ENCODE data around the gene ANO5. TPM values are rescaled to one million over a fixed set of nuclear protein-coding genes. Genes with fewer than 3 reads are reported as not detected.

The ANO5 gene
- total RNA-seq, 1 donor from 2014 or later, result 16.5 TPM

- Histone ChIP-seq H3K36me3 (no peaks in the 10 kb centered on the region), H4K20me1 (ENCODE audit: low read depth) (no peaks in the 10 kb centered on the region), H3K4me2 (no peak overlapping the region), H3K9me3 (ENCODE audit: low read depth) (no peaks in the 10 kb centered on the region), H3K27ac (no peak overlapping the region), H3K4me1 (no peaks in the 10 kb centered on the region), H3K79me2 (ENCODE audit: low read depth) (no peaks in the 10 kb centered on the region), H3F3A (ENCODE audit: low read depth) (no peaks in the 10 kb centered on the region), H2AFZ (replicated peaks) (no peak overlapping the region), H3K4me3 (no peak overlapping the region), H3K27me3 (no peaks in the 10 kb centered on the region), H3K9ac (no peak overlapping the region)
- peaks cover 4% of the 10 kb centered on the region for H3K27me3 Mint-ChIP-seq (ENCODE audit: insufficient read depth, low read depth)
- H3K4me3 Mint-ChIP-seq, result no peak overlapping the region
- no peaks in the 10 kb centered on the region for H3K4me1 Mint-ChIP-seq
- H3K36me3 Mint-ChIP-seq, result no peaks in the 10 kb centered on the region
- TF ChIP-seq EZH2phosphoT487 (IDR thresholded peaks at IDR 0.05) (no peak), CTCF (IDR thresholded peaks at IDR 0.05) (no peak), EZH2 (IDR thresholded peaks at IDR 0.05) (no peak)
- no peaks in the 10 kb centered on the region for H3K9me3 Mint-ChIP-seq
- no peak for DNase-seq (ENCODE audit: low spot score)
- no peak overlapping the region for H3K27ac Mint-ChIP-seq
These were observed 31.4 kb upstream of the ANO5 start for GRCh38 chr11:22161489-22161888.

GRCh38 chr11:22162756-22163155 is 30.1 kb upstream of the ANO5 start:
- H3K4me3 ChIP-seq, result no peak overlapping the region
- H3K9ac ChIP-seq, result no peak overlapping the region

GRCh38 chr11:22163394-22163797 is 29.5 kb upstream of the ANO5 start:
- Histone ChIP-seq H3K79me2 (ENCODE audit: low read depth) (no peaks in the 10 kb centered on the region), H3K4me2 (no peak overlapping the region), H3F3A (ENCODE audit: low read depth) (no peaks in the 10 kb centered on the region), H3K9ac (no peak overlapping the region), H3K4me1 (no peaks in the 10 kb centered on the region), H3K9me3 (ENCODE audit: low read depth) (no peaks in the 10 kb centered on the region), H3K4me3 (no peak overlapping the region), H2AFZ (replicated peaks) (peak overlapping the region; percentile 55), H3K36me3 (no peaks in the 10 kb centered on the region), H3K27me3 (no peaks in the 10 kb centered on the region), H4K20me1 (ENCODE audit: low read depth) (no peaks in the 10 kb centered on the region), H3K27ac (no peak overlapping the region)
- H3K4me3 Mint-ChIP-seq, result no peak overlapping the region
- no peak overlapping the region for H3K27ac Mint-ChIP-seq
- TF ChIP-seq EZH2 (IDR thresholded peaks at IDR 0.05), result no peak
- no peak for TF ChIP-seq CTCF (IDR thresholded peaks at IDR 0.05)
- no peak for TF ChIP-seq EZH2phosphoT487 (IDR thresholded peaks at IDR 0.05)
- H3K9me3 Mint-ChIP-seq, result no peaks in the 10 kb centered on the region
- no peak for DNase-seq (ENCODE audit: low spot score)
- no peaks in the 10 kb centered on the region for H3K4me1 Mint-ChIP-seq
- H3K27me3 Mint-ChIP-seq (ENCODE audit: insufficient read depth, low read depth), result peaks cover 4% of the 10 kb centered on the region
- H3K36me3 Mint-ChIP-seq, result no peaks in the 10 kb centered on the region

More at GRCh38 chr11:22162756-22163155, 30.1 kb upstream of the ANO5 start:
- Mint-ChIP-seq H3K27me3 (ENCODE audit: insufficient read depth, low read depth) (peaks cover 4% of the 10 kb centered on the region), H3K9me3 (no peaks in the 10 kb centered on the region), H3K4me3 (no peak overlapping the region), H3K27ac (no peak overlapping the region), H3K36me3 (no peaks in the 10 kb centered on the region), H3K4me1 (no peaks in the 10 kb centered on the region)
- Histone ChIP-seq H3K4me2 (no peak overlapping the region), H3K36me3 (no peaks in the 10 kb centered on the region), H2AFZ (replicated peaks) (no peak overlapping the region), H4K20me1 (ENCODE audit: low read depth) (no peaks in the 10 kb centered on the region), H3K27ac (no peak overlapping the region), H3K27me3 (no peaks in the 10 kb centered on the region), H3K79me2 (ENCODE audit: low read depth) (no peaks in the 10 kb centered on the region), H3F3A (ENCODE audit: low read depth) (no peaks in the 10 kb centered on the region), H3K9me3 (ENCODE audit: low read depth) (no peaks in the 10 kb centered on the region), H3K4me1 (no peaks in the 10 kb centered on the region)
- DNase-seq (ENCODE audit: low spot score), result no peak
- TF ChIP-seq CTCF (IDR thresholded peaks at IDR 0.05) (no peak), EZH2phosphoT487 (IDR thresholded peaks at IDR 0.05) (no peak), EZH2 (IDR thresholded peaks at IDR 0.05) (no peak)

Data from neural progenitor cell (in vitro differentiated cells).